NB4 (cell line): ENCODE measurements around the gene S100A1.

Experiments
- MYC ChIP-seq: IDR thresholded peaks from 2 replicates; pipeline ENCODE4 v1.6.1; 2011; ENCODE audit warnings: low read depth, low read length
- POLR2A ChIP-seq: IDR thresholded peaks from 2 replicates; pipeline ENCODE4 v1.6.1; 2011; ENCODE audit warnings: mild to moderate bottlenecking; ENCODE audit not compliant: insufficient read length; ENCODE audit errors: extremely low read depth
- TF ChIP-seq, protein P1 (sequence below): IDR thresholded peaks from one replicate; pipeline ENCODE4 v1.5.1; 2012; ENCODE audit warnings: low read depth, low read length
- TF ChIP-seq, protein P2 (sequence below): IDR thresholded peaks from 2 replicates; pipeline ENCODE4 v1.6.1; 2011; ENCODE audit warnings: low read depth, low read length

GRCh38 chr1:153642161-153642560, 13.9 kb downstream of the S100A1 start:
- TF ChIP-seq, protein P1, sequence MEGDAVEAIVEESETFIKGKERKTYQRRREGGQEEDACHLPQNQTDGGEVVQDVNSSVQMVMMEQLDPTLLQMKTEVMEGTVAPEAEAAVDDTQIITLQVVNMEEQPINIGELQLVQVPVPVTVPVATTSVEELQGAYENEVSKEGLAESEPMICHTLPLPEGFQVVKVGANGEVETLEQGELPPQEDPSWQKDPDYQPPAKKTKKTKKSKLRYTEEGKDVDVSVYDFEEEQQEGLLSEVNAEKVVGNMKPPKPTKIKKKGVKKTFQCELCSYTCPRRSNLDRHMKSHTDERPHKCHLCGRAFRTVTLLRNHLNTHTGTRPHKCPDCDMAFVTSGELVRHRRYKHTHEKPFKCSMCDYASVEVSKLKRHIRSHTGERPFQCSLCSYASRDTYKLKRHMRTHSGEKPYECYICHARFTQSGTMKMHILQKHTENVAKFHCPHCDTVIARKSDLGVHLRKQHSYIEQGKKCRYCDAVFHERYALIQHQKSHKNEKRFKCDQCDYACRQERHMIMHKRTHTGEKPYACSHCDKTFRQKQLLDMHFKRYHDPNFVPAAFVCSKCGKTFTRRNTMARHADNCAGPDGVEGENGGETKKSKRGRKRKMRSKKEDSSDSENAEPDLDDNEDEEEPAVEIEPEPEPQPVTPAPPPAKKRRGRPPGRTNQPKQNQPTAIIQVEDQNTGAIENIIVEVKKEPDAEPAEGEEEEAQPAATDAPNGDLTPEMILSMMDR: no peak
- TF ChIP-seq POLR2A: no peak
- TF ChIP-seq, protein P2, sequence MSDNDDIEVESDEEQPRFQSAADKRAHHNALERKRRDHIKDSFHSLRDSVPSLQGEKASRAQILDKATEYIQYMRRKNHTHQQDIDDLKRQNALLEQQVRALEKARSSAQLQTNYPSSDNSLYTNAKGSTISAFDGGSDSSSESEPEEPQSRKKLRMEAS: no peak
- TF ChIP-seq MYC: no peak
